Central memory CD4-positive, alpha-beta T cell (primary cell): ENCODE measurements around the gene VEGFA.
"Not testable (repeated sequence)": the region's sequence is repeated elsewhere in the genome, so short reads cannot be mapped to it uniquely, and the experiment has no call there.

Experiments
- DNase-seq: peaks from one replicate; pipeline ENCODE4 v3.0.0; 2022

VEGFA gene

GRCh38 chr6:43806043-43806757, 36.2 kb downstream of the VEGFA start:
- no peak for DNase-seq

- DNase-seq, result no peak
Observed at GRCh38 chr6:43806758-43807227, 36.8 kb downstream of the VEGFA start.

GRCh38 chr6:43807228-43808061, 37.4 kb downstream of the VEGFA start:
- DNase-seq, result no peak

DNA sequence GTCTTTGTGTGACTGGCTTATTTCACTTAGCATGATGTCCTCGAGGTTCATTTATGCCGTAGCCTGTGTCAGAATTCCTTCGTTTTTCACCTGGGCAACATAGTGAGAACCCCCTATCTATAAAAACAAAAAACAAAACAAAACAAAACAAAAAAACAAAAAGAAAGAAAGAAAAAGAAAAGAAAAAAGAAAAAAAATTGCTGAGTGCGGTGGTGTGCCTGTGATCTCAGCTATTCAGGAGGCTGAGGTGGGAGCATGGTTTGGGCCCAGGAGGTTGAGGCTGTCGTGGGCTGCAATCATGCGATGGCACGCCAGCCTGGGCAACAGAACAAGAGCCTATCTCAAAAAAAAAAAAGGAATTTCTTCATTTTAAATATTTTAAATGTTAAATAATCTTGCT, 38.4 kb downstream of the VEGFA start:
- no peak for DNase-seq

- no peak for DNase-seq
Observed at GRCh38 chr6:43809417-43810305, 39.6 kb downstream of the VEGFA start.

DNA sequence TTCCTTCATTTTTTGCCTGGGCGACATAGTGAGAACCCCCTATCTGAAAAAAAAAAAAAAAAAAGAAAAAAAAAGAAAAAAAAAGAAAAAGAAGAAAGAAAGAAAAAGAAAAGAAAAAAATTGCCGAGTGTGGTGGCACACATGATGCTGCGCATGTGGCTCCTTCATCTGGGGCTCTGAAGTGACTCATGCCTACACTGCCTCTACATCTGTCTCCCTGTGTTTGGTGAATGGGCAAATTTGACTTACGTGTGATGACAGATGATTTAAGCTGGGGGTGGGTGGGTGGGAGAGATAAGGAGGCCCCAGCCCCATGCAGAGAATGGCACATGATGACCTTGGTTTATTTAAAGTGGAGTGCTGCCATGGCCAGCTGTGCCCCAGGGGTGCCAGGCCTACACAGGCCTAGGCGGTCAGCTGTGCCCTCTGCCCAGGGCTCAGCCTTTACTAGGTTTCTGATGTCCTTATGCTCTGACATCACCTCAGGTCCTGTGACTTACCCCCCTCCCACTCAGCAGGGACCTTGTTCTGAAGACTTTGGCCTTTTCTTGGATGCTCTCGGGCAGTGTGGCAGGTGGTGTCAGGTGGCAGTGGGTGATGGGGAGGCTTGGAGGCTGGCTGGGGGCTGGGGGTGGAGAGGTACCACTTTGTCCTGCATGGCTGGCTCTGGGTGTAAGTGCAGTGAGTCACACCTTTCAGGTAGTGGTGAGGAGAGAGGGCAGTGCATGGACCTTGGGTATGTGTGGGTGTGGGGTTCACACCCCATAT, 41.1 kb downstream of the VEGFA start:
- no peak for DNase-seq

DNA sequence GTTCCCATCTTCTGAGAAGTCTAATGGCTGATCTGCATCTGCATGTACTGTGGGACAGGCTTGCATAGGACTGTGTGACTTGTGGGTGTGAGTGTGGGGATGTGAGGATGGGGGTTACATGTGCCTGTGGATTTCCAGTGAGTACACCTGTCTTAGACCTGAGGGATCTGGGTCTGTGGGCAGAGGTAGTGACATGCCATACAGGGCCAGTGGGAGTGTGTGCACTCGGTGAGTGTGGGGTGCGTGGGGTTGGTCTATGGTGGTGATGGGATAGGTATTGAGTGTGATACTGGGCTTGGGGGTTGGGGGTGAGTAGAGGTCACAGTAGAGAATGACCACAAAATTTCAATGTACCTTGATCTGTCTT, 41.7 kb downstream of the VEGFA start:
- DNase-seq, result no peak

GRCh38 chr6:43812850-43813578, 43.0 kb downstream of the VEGFA start:
- no peak for DNase-seq

DNA sequence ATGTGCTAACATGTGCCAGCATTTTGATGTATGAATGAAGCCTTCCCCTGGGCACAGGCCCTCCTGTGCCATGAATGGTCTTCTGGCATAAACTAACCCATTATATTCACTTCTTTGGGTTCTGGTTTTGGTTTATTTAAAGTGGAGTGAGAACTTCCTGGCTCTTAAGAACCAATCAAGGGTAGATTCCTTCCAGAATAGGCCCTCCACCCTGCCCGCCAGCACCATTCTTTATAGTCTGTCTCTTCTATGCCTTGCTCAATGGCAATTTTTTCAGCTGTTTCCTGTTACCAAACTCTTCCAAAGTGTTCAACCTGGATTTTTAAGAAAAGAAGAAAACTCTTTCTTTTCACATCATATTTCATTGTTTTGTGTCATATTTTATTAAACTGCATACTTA, 44.1 kb downstream of the VEGFA start:
- no peak for DNase-seq

DNA sequence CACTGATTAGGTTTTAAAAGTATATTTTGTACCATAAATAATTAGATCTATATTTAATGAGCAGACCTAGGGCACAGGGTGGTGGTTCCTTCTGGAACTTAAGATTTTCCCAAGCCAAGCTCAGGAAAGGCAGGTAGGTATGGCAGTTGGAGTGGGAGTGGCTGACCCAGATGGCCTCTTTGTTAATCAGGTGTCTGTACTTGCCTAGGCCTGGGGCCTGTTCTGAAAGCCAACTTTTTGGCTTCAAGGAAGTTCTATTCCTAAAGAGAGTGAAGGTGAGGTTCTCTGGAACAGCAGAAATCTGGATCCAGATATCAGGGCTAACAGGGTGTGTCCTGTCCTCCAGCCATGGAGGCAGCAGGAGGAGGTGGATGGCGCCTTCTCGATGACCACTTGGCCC, 44.9 kb downstream of the VEGFA start:
- DNase-seq, result no peak

DNA sequence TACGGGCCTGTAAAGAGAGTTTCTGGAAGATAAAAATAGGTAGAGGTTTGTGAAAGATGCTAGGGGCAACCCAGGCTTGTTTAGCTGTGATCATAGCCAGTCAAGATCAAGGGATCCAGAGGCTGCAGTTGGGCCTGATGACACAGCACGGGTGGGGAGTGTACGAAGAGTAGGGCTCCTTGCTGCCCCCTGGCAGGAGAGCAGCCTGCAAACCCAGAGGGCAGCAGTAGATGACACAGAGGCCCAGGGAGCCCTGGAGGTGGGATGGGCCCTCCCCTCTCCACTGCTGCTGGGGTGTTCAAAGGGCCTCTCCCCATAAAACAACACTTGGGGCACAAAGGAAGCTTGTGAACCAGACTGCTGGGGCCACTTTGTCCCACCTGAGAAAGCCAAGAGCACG, 47.2 kb downstream of the VEGFA start:
- DNase-seq, result no peak

DNA sequence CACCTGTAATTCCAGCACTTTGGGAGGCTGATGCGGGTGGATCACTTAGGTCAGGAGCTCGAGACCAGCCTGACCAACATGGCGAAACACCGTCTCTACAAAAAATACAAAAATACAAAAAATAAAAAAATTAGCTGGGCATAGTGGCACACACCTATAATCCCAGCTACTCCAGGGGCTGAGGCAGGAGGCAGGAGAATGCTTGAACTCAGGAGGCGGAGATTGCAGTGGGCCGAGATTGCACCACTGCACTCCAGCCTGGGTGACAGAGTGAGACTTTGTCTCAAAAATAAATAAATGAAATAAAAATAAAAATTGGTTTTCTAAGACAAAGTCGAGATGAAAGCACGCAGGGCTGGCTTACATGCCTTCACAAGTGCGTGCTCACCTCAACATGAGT, 49.0 kb downstream of the VEGFA start:
- not testable (repeated sequence) for DNase-seq

DNA sequence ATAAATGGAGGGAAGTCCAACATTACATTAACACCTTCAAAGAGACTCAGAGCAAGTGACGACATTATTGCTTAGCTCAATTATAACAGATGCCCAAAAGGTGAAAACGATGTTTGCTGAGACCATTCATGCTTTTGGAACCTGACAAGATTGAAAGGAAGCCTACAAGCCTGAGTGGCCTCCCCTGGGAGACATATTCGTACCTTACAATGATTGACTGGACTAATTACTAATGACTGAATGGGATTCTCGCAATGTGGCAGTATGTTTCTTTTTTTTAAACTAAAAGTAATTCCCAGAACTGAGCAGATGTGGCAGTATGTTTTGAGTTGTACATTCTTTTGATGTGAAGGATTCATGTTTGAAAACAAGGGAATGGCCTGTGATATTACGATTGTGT, 49.9 kb downstream of the VEGFA start:
- DNase-seq, result no peak

GRCh38 chr6:43820486-43820885, 50.5 kb downstream of the VEGFA start:
- DNase-seq, result no peak

- no peak for DNase-seq
Observed at GRCh38 chr6:43821101-43821886, 51.3 kb downstream of the VEGFA start.

GRCh38 chr6:43823390-43823789, 53.4 kb downstream of the VEGFA start:
- no peak for DNase-seq

- DNase-seq, result no peak
Observed at GRCh38 chr6:43823879-43824702, 54.1 kb downstream of the VEGFA start.

DNA sequence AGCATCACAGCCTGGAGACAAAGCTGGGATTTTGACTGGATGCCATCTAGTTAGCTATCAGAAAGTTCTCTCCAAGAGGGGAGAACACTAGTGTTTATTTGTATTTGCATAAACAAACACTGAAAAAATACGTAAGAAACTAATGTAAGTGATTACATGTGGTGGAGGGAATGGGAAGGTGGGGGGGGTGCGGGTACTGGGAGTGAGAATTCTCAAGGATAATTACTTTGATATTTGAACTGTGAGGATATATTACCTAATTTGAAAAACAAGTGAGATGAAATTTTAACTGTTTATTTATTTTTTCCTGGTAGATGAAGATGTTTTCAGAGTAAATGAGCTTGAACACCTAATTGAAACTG, 54.7 kb downstream of the VEGFA start:
- DNase-seq, result no peak

GRCh38 chr6:43825187-43826115, 55.4 kb downstream of the VEGFA start:
- no peak for DNase-seq
